Stimulated activated CD8-positive, alpha-beta memory T cell treated with anti-CD3 and anti-CD28 coated beads, Interleukin-7, amount 100 ng/mL, for 24 hours (primary cell): Measurements from ENCODE around the gene WNT10A.
"Not testable (repeated sequence)": the region's sequence is repeated elsewhere in the genome, so short reads cannot be mapped to it uniquely, and the experiment has no call there.

Source experiments
- DNase-seq: peaks from one replicate; pipeline ENCODE4 v3.0.0-alpha.2; 2020; ENCODE audit warnings: low read depth

The WNT10A gene

DNA sequence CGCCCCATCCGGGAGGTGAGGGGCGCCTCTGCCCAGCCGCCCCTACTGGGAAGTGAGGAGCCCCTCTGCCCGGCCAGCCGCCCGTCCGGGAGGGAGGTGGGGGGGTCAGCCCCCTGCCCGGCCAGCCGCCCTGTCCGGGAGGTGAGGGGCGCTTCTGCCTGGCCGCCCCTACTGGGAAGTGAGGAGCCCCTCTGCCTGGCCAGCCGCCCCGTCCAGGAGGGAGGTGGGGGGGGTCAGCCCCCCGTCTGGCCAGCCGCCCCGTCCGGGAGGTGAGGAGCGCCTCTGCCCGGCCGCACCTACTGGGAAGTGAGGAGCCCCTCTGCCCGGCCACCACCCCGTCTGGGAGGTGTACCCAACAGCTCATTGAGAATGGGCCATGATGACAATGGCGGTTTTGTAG, 51.1 kb downstream of the WNT10A start:
- DNase-seq = not testable (repeated sequence)
